ENCODE results near the gene CMTM8.

The CMTM8 gene

DNA sequence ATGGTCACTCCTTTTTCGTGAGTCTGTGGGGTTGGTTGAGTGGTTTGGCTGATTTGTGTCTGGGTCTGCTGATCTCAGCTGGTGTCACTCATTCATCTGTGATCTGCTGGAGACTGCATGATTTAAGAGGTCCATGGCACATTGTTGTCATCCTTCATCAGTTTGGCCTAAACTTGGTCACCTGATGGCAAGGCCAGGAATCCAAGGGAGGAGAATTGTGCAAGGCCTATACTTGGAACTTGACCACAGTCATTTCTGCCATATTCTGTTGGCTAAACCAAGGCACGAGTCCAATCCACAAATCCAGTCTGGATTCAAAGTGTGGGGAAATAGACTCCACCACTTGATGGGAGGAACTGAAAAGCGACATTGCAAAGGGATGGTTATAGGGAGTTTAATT lies 67.6 kb downstream of the CMTM8 start:
- no peak for DNase-seq (ENCODE audit: low read depth in 2 of 2)

DNA sequence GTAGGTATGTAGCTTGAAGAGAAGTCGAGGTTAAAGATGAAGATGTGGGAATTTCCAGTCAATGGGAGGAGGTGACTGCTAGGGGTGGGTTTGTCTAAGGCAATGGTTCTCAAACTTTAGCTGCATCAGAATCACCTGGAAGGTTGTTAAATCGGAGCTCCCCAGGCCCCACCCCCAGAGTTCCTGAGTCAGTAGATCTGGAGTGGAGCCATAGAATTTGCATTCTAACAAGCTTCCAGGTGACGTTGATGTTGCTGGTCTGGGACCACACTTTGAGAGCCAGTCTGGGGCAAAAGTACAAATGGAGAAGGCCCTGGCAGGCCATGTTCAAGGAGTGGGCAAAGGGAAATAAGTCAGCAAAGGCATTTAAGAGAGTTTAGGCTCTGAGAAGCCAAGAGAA lies 69.1 kb downstream of the CMTM8 start:
- no peak for DNase-seq (ENCODE audit: low read depth in 2 of 2)

GRCh38 chr3:32308378-32308777 lies 69.9 kb downstream of the CMTM8 start:
- no peak for DNase-seq (ENCODE audit: low read depth in 2 of 2)

DNA sequence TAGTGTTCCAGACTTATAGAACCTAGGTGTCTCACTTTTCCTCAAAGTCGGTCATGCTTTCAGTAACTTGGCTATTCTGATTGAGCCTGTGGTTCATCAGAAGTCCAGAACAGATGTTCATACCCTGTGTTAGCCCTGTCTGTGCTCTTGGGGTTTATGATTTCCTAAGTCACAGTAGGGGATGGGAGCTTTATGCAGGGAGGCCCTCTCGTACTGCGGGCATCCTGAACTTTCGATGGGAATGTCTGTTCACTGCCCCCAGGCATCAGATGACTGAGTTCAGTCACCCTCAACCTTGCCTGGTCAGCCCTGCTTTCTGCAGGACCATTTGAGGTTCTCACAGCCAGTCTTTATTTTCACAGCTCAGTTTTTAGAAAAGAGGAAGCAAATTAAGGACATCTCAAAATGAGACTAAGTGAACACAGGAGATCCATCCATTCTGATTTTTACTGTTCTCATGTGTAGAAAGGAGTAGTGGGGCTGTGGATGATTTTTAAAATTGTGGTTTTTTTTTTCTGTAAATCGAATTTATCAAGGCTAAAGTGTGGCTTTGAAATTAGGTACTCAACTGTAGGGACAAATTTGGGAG lies 71.3 kb downstream of the CMTM8 start:
- no peak for DNase-seq (ENCODE audit: low read depth in 2 of 2)

DNA sequence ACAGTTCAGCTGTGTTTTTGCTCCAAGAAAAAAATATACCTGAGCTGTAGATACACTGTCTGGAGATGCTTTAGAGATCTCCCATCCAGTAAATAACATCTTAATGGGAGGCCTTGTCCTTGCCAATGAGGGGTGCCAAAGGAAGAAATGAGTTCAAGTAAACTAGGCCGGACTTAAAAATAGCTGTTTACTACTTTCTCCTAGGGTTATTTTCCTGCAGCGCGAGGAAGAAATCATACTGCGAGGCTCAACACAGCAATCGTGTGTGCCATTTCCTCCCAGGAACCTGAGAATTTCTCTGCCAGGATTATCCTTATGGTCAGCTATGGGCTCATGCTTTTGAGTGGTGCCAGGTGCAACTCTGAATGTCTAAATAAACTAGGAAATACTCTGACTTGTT lies 71.9 kb downstream of the CMTM8 start:
- DNase-seq (ENCODE audit: low read depth in 2 of 2): no peak

- DNase-seq (ENCODE audit: low read depth in 2 of 2): no peak
Observed at GRCh38 chr3:32310918-32311839, 72.7 kb downstream of the CMTM8 start.

GRCh38 chr3:32312251-32312650 lies 73.8 kb downstream of the CMTM8 start:
- no peak for DNase-seq (ENCODE audit: low read depth in 2 of 2)

GRCh38 chr3:32313169-32313568 lies 74.7 kb downstream of the CMTM8 start:
- DNase-seq (ENCODE audit: low read depth in 2 of 2): no peak

GRCh38 chr3:32313723-32314473 lies 75.4 kb downstream of the CMTM8 start:
- DNase-seq (ENCODE audit: low read depth in 2 of 2): no peak

GRCh38 chr3:32315441-32315840 lies 77.0 kb downstream of the CMTM8 start:
- no peak for DNase-seq (ENCODE audit: low read depth in 2 of 2)

GRCh38 chr3:32316319-32316718 lies 77.8 kb downstream of the CMTM8 start:
- no peak for DNase-seq (ENCODE audit: low read depth in 2 of 2)

DNA sequence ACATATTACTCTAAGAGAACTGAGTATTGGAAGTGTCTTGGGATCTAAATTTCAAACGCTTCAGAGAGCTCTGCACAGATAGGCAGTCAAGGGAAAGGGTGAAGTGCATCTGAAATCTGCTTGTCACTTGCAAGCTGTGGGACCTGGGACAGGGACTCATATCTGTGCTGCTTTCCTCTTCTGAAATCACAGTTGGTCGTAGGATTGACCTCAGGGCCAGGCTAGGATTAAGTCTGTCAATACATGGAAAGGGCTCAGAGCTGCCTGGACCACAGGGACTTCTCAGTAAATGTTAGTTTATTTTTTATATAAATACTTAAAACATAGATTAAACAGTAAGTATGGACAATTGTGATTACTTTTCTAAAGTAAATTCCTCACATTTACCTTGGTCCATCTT lies 78.5 kb downstream of the CMTM8 start:
- no peak for DNase-seq (ENCODE audit: low read depth in 2 of 2)

GRCh38 chr3:32319607-32320006 lies 81.1 kb downstream of the CMTM8 start:
- DNase-seq (ENCODE audit: low read depth in 2 of 2): no peak

DNA sequence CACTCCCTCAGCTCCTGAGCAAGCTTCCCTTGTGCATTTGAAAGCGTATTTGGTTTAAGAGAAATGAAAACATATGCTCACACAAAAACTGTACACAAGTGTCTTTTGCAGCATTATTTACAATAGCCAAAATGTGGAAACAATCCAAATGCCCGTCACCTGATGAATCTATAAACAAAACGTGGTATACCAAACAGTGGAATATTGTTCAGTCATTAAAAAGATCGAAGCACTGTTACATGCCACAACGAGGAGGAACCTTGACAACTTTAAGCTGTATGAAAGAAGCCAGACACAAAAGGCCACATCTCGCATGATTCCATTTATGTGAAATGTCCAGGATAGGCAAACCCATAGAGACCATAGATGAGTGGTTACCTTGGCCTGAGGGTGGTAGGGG lies 81.6 kb downstream of the CMTM8 start:
- no peak for DNase-seq (ENCODE audit: low read depth in 2 of 2)

DNA sequence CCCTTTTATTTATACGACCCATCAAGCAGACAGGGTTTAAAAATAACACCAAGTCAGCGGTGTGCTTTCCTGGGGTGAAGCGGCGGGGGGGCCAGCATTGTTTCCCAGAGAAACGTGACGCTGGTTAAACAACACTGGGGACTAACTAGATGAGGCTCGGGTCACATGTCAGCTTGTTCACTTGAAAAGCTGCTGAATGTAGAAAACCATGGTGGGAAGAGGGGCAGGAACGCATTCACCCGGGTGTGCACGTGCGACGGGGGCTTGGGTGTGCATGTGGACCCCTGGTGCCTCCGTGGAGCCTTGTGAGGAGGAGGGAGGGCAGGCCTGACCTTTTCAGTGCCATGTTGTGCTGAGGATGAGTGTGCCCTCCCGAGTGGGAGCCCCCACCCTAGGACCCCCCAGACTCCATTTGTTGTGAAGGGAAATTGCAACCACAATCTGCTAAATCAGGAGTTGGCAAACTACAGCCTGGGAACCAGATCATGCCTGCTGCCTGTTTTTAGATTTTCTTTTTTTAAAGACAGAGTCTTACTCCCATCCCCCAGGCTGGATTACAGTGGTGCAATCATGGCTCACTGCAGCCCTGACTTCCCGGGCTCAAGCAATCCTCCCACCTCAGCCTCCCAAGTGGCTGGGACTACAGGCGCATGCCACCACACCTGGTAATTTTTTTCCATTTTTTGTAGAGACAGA lies 82.8 kb downstream of the CMTM8 start:
- no peak for DNase-seq (ENCODE audit: low read depth in 2 of 2)

DNA sequence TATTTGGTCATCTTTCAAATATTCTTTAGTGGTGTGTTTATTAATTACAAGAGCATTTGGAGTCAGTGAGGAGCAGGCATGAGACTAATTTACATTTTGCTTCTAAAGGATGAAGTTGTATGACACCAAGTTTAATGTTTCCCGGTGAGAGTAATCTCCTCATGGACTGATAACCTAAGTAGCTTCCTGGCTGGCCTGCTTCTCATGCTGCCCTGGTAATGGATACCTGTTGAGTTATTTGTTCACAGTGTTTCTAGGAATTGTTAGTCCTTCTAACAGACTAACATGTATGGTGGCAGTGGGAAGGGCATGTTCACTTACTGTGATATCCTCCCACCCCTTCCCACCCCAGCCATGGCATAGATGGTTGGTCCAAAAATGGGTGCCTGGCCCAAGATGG lies 83.8 kb downstream of the CMTM8 start:
- DNase-seq (ENCODE audit: low read depth in 2 of 2): no peak

DNA sequence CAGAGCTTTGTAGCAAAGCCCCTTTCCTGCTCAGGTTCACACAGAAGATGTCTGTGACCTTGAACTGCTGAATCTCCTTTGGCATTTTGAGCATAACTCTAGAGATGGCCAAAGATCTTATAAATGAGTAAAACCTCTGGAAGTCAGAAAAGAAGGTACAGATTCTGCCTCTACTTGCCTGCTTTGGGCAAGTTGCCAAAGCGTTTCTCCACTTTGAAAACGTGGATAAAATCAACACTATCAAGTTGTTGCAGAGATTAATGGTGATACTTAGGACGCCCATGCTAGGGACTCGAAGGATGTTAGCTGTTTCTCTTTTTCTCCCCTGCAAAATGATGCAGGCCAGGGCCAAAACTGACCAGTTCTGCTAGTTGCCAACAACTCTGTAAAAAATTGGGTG lies 85.1 kb downstream of the CMTM8 start:
- no peak for DNase-seq (ENCODE audit: low read depth in 2 of 2)

DNA sequence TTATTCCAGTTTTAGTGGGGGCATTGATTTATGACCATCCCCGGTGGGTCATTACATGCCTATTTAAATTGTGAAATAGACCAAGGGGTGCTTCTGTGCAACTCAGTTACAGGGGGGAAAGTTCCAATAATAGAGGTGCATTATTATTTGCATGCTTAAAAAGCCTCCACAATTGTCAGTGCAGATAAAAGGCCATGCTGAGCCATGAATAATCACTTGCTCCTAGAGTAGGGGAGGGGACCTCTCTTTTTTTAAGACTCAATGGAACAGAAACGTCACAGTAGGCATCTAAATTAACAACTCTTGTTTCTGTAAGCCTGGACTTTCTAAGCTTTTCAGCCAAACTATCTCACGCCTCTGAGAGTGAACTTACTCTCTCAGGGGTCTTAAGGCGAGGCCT lies 86.7 kb downstream of the CMTM8 start:
- no peak for DNase-seq (ENCODE audit: low read depth in 2 of 2)

DNA sequence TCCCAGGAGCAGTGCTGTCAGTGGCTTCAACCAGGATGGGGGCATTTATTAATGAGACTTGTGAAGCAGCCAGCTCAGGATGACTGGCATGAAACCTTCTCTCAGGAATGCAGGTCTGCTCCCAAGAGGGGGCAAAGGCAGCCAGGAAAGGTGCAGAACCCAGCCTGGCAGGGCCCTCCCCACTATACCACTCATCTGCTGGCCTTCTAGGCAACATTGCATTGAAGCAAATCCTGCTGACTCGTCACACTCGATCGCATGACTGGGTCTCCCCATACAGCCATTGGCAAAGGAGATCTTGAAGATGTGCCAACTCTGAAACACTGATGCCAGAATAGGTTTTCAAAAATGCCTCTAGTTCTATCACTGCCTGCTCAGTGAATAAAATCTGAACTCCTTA lies 87.4 kb downstream of the CMTM8 start:
- no peak for DNase-seq (ENCODE audit: low read depth in 2 of 2)

GRCh38 chr3:32326795-32327194 lies 88.3 kb downstream of the CMTM8 start:
- DNase-seq (ENCODE audit: low read depth in 2 of 2): no peak

- no peak for DNase-seq (ENCODE audit: low read depth in 2 of 2)
Observed at GRCh38 chr3:32334675-32335074, 96.2 kb downstream of the CMTM8 start.
